Type B pancreatic cell (in vitro differentiated cells): ENCODE data around the gene ARHGEF16. TPM values are rescaled to one million over a fixed set of nuclear protein-coding genes. Genes with fewer than 3 reads are reported as not detected.

Source experiments
- DNase-seq: peaks from one replicate; pipeline ENCODE4 v3.0.0; 2021; ENCODE audit warnings: mixed read lengths; ENCODE audit not compliant: unreplicated experiment; ENCODE audit errors: extremely low spot score
- H3K27ac Mint-ChIP-seq: 2 replicates; pipeline ENCODE4 v1.8.0; 2021; ENCODE audit warnings: mild to moderate bottlenecking, mixed read lengths
- H3K27me3 Mint-ChIP-seq: 2 replicates; pipeline ENCODE4 v1.8.0; 2021; ENCODE audit warnings: mixed read lengths
- H3K36me3 Mint-ChIP-seq: 2 replicates; pipeline ENCODE4 v1.8.0; 2021; ENCODE audit warnings: mixed read lengths
- H3K4me1 Mint-ChIP-seq: one replicate; pipeline ENCODE4 v1.8.0; 2021; ENCODE audit warnings: mixed read lengths; ENCODE audit not compliant: unreplicated experiment
- H3K4me3 Mint-ChIP-seq: 2 replicates; pipeline ENCODE4 v1.8.0; 2021; ENCODE audit warnings: mild to moderate bottlenecking, mixed read lengths
- H3K9me3 Mint-ChIP-seq: 2 replicates; pipeline ENCODE4 v1.8.0; 2021; ENCODE audit warnings: mixed read lengths
- total RNA-seq: library from RNA; stranded (reverse); gene quantifications from 2 replicates; pipeline ENCODE4 v1.2.1, GENCODE V29; 2021; ENCODE audit warnings: low replicate concordance
- TF ChIP-seq, protein P1 (sequence below): fragments of 200-600 bp; sonication (generic); conservative IDR thresholded peaks from 2 replicates; pipeline ENCODE4 v1.5.0; 2021; ENCODE audit warnings: antibody characterized with exemption, mild to moderate bottlenecking

ARHGEF16 gene
- total RNA-seq, 1 donor from 2014 or later: 16.1 TPM

DNA sequence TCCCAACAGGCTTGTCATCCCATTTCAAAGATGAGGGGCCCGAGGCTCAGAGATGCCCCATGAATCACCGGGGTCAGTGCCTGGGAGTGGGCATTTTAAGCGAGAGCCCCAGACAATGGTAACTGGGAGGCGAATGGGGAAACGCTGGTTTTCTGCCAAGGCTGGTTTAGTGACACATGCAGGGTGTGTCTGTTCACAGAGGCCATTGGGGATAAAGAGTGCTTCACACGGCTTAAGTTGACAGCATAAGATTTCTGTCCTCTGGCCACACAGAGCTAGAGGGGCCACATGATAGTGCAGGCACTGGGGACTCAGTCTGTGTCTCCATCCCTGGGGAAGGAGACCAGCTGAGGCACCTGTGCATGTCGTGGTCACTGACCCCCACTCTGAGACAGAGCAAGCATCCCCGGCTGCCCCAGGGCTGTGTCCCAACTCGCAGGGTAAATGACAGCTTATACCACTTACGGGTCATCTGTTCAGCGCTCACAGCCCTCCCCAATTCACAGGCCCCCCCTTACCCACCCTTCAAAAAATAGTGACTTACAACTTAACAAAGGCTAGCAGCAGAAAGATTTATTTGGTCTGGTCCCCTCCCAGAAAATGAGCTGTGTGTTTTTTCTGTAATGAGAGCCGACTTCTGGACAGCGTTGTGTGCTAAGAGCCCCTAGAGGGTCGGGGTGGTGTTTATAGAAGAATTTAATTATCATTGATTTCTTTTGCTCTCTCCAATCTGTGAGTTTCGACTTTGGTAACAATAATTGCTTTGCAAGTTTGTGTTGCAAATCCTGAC lies 34.9 kb upstream of the ARHGEF16 start:
- no peaks in the 10 kb centered on the region for H3K36me3 Mint-ChIP-seq
- no peaks in the 10 kb centered on the region for H3K9me3 Mint-ChIP-seq
- H3K4me3 Mint-ChIP-seq: peak overlapping the region; percentile 78
- H3K27me3 Mint-ChIP-seq: peaks cover 16% of the 10 kb centered on the region
- TF ChIP-seq, protein P1, sequence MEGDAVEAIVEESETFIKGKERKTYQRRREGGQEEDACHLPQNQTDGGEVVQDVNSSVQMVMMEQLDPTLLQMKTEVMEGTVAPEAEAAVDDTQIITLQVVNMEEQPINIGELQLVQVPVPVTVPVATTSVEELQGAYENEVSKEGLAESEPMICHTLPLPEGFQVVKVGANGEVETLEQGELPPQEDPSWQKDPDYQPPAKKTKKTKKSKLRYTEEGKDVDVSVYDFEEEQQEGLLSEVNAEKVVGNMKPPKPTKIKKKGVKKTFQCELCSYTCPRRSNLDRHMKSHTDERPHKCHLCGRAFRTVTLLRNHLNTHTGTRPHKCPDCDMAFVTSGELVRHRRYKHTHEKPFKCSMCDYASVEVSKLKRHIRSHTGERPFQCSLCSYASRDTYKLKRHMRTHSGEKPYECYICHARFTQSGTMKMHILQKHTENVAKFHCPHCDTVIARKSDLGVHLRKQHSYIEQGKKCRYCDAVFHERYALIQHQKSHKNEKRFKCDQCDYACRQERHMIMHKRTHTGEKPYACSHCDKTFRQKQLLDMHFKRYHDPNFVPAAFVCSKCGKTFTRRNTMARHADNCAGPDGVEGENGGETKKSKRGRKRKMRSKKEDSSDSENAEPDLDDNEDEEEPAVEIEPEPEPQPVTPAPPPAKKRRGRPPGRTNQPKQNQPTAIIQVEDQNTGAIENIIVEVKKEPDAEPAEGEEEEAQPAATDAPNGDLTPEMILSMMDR: no peak
- peak overlapping the region; percentile 77 for H3K27ac Mint-ChIP-seq
- peaks cover 36% of the 10 kb centered on the region for H3K4me1 Mint-ChIP-seq
- DNase-seq: no peak

DNA sequence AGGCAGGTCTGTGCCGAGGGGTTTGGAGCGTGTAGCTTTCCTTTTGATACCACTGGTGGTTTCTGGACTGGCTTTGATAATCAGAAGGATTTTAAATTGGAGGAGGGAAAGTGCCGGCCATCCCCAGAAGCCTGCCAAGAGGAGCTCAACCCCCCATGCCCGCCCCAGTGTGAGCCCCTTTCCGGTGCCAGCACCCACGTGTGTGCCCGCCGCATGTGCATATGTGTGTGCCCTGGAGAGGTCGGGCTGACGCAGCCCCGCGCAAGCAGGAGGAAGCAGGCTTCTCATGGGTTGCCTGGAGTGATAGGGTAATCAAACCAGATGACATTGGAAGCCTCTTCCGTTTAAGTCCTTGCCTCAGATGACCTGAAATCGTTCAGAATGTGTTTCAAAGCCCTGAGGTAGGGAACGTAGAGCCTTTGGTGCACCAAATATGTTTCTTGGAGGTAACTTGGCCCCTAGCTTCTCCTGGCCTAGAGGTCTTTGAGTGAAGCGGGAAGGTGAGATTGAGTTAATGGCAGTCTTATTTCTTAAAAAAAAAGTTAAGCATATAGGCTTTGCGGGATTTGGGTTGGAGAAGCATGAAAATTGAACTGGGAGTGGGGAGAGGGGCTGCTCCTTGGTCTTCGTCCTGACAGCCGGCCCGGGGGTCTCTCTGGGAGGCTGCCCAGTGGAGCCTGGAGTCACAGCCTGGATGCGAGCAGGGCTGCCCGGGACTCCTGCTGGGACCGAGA lies 34.1 kb upstream of the ARHGEF16 start:
- Mint-ChIP-seq H3K9me3 (no peaks in the 10 kb centered on the region), H3K4me3 (peak overlapping the region; percentile 78), H3K4me1 (peaks cover 36% of the 10 kb centered on the region), H3K27ac (peak overlapping the region; percentile 77), H3K27me3 (peaks cover 16% of the 10 kb centered on the region), H3K36me3 (no peaks in the 10 kb centered on the region)
- TF ChIP-seq, protein P1: no peak
- DNase-seq: no peak

DNA sequence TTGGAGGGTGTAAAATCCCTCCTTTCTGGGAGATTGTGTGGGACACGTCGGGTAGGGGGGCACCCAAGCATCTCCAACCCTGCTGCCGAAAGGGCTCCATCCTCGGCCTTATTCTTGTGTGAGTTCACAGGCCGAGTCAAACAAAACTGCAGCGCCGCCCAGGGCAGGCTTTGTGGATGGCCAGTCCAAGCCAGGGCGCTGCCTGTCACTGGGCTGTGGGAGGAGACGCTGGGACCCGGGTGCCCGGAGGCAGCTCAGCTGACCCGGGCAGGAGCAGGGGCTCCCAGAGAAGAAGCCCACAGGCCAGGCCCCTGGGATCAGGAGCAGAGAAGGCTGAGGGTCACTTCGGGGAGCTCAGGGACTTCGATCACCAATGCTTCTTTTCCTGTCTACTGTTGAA lies 31.8 kb upstream of the ARHGEF16 start:
- DNase-seq: no peak
- TF ChIP-seq, protein P1: no peak
- Mint-ChIP-seq H3K4me1 (peaks cover 36% of the 10 kb centered on the region), H3K27me3 (peaks cover 16% of the 10 kb centered on the region), H3K27ac (no peak overlapping the region), H3K9me3 (no peaks in the 10 kb centered on the region), H3K4me3 (no peak overlapping the region), H3K36me3 (no peaks in the 10 kb centered on the region)

DNA sequence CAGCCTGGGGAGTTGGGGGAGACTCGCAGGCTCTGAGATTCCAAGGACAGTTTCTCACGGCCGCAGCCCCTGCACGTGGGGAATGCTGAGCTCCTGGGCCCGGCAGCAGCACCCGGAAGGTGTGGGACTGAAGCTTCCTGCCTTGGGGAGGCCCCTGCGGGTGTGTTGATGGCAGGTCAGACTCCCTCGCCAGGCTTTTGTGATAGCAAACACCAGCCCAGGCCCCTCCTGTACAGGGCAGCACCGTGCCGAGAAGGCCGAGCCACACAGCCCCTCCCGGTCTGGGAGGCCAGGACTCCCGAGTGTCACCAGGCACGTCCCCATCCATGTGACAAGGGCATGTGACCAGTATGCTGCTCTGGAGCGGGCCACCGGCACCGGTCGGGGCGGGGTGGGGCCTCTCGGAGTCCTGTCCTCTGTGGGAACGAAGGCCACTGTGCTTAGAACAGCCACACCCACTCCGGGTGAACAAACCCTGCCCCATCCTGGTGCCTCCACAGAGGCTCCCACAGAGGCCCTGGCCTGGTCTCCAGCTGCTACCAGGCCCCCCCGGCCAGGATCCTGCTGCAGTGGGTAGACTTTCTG lies 31.1 kb upstream of the ARHGEF16 start:
- H3K36me3 Mint-ChIP-seq: no peaks in the 10 kb centered on the region
- H3K4me3 Mint-ChIP-seq: no peak overlapping the region
- TF ChIP-seq, protein P1: no peak
- no peak overlapping the region for H3K27ac Mint-ChIP-seq
- peaks cover 16% of the 10 kb centered on the region for H3K27me3 Mint-ChIP-seq
- DNase-seq: no peak
- H3K9me3 Mint-ChIP-seq: no peaks in the 10 kb centered on the region
- H3K4me1 Mint-ChIP-seq: peaks cover 36% of the 10 kb centered on the region

DNA sequence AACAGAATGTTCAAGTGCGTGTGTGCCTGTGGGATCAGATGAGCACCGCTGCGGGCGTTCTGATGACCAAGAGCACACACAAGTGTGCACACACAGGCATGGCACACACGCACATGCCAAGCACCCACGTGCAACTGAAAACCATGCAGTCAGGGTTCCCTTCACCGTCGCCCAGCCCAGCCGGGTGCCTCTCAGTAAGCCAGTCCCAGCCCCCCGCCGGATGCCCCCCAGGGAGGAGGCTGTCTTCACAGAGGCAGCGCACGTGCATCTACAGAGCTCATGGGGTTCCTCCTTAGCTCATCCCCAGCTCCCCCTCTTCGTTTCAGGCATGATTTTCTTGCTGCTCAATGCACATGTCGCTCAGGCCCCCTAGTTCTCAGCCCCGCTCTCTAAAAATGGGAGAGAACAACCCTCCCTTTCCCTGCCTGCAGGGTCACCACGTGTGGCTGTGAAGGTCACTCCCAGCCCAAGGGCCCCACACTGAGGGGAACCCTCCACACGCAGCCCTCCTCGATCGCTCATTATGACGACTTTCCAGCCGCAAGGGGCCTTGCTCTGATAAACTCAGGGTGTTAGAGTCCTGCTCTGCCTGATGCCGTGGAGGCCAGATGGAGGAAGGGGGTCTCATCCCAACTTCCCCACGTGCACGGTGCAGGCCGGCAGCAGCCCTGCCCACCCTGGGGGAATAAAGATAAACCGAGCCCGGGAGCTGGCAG lies 30.4 kb upstream of the ARHGEF16 start:
- Mint-ChIP-seq H3K4me1 (peaks cover 36% of the 10 kb centered on the region), H3K9me3 (no peaks in the 10 kb centered on the region), H3K27me3 (peaks cover 16% of the 10 kb centered on the region), H3K27ac (peak overlapping the region; percentile 80), H3K4me3 (no peak overlapping the region), H3K36me3 (no peaks in the 10 kb centered on the region)
- DNase-seq: no peak
- TF ChIP-seq, protein P1: no peak
